A549 treated with CORT108297 at 1 μM for 4 hours (cell line): ENCODE results near the gene SPATA20. TPM values are rescaled to one million over a fixed set of nuclear protein-coding genes. Genes with fewer than 3 reads are reported as not detected.

Experiments
- total RNA-seq: library from RNA; stranded (reverse); fragments of 200-300 nt; extraction: Qiagen RNA extraction; gene quantifications from 5 replicates; pipeline ENCODE4 v1.2.3, GENCODE V29; 2022

The SPATA20 gene
- total RNA-seq, result 62.3 to 91.7 TPM (median 88.3 TPM) in 5 replicates

DNA sequence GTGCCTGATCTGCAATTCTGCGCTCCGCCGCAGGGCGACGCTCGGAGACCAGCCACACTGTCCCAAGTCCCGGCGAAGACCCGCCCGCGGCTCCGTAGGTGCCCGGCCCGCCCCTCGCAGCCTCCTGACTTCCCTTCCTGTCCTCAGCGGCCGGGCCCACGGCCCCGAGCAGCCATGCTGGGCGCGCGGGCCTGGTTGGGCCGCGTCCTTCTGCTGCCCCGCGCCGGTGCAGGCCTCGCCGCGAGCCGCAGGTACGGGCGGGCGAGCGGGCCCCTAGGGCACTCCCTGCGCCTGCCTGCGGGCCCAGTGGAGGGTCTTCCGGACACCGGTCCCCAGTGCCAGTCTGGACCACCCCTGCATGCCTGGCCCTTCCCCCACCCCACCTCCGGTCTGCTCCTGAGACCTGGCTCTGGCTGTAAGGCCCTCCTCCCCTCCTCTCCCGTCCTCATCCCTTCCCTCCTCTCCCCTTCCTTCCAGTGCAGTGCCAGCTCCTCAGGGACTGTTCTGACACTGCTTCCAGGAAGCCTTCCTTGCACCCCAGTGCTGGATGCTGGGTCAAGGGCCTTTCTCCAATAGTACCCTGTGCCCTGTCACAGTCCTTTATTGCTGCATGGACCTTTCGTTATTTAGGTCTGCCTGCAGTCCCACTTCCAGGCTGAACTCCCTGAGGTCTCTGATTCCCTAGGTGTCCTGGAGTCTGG is at the start of gene SPATA20:
Gene SPATA20, plus strand, starts transcription at position 140 of the 701 bp plus-strand sequence. Its CDS starts 35 bp downstream, at position 175.

DNA sequence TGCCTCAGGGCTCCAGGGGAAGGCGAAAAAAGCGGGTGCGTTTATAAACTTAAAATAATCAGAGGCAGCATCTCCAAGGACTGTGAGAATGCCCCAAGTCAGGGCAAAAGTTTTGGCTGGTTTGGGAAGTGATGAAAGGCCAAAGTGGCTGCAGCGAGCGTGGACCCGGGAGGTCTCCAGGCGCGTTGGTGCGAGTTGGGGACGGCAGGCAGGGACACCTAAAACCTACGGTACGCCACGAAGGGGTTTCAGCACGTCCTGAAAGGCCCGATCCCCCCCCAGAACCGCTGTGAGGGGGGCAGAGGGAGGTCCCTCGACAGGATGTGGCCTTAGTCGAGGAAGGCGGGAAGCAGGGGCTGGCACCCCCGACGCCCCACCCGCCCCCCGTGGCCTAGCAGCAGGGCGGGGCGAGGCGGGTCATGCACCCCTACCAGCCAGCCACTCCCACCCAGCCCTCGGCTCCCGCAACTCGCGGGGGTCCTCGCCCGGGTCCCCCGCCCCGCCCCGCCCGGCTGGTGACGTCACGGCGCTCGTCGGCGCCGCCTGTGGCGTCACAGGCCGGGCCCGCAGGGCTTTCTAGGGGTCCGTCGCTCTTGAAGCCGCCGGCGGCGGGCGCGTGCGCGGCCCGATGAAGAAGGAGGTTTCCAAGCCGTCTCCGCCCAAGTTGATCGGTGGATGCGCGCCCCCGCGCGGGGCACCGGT is 39.0 kb upstream of the SPATA20 start, which contains the start of gene MYCBPAP:
Gene MYCBPAP, plus strand, starts transcription at position 569 of the 702 bp plus-strand sequence. CDS start 236 bp downstream, outside the sequence.

DNA sequence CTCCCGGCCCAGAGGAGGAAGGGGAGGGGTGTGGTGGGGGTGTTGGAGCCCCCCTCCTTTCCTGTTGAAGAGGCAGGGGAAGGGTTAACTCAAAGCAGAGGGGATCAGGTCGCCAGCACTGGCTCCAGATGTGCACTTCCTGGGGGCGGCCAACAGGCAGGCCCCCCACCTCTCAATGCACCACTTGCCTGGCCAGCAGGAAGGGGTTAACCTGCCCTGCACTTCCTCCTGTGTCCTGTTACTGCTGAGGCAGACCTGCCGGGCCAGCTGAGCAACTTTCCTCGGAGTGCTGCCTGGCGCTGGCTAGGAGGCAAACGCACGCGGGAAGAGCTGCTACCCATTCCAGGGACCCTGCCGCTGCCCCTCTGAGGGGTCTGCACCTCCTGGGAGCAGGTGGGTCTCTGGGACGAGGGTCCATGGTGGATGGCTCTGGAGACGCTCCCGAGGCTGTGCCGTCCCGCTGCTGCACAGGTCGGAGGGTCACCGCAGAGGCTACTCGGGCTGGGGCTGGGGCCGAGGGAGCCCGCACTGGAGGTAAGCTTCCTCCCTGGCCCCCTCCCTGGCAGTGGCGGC is 14.4 kb upstream of the SPATA20 start, which contains the start of gene EPN3:
Gene EPN3, plus strand, starts transcription at position 284 of the 573 bp plus-strand sequence. CDS start 3,822 bp downstream, outside the sequence.

DNA sequence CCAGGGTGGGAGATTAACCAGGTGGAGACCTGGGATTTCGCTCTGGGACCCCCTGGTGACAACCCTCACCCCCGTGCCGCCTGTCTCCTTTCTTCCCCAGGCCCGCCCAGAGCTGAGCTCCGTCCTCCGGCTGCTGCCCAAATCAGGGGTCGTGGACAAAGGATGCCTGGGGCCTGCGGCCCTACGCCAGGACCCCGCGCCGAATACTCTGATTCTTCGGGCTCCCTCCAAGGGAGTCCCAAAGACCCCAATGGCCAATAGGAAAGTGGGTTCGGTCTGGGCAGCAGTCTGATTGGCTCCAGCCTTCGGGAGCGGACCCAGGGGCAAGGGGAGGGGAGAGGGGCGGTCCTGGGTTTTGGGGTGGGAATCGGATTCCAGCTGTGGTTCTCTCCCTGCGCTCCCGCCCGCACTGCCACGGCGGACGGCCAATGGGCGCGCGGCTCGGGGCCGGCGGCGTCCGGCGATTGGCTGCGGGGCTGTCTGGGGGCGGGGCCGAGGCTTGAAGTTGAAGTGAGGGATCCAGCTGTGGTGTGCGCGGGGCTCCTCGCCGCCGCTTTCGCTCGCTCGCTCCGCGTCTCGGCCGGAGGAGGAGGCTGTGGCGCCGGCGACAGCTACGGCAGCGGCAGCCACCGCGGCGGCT is 13.3 kb downstream of the SPATA20 start, which contains the start of gene CACNA1G:
Gene CACNA1G, plus strand, starts transcription at position 531 of the 640 bp plus-strand sequence. CDS start 745 bp downstream, outside the sequence.

Other genes with a start within 250 kb of the SPATA20 start
- 19.2 to 29.2 TPM (median 22.3 TPM) in 5 replicates for gene XYLT2, start 201.0 kb upstream of the SPATA20 start, total RNA-seq
- gene MRPL27, start 174.0 kb upstream of the SPATA20 start, total RNA-seq, result 141 to 162 TPM (median 151 TPM) in 5 replicates
- gene EME1, start 173.9 kb upstream of the SPATA20 start, total RNA-seq, result 14.9 to 16.1 TPM (median 15.6 TPM) in 5 replicates
- gene LRRC59, start 149.7 kb upstream of the SPATA20 start, total RNA-seq, result 228 to 234 TPM (median 229 TPM) in 5 replicates
- 10.1 to 14.8 TPM (median 13.8 TPM) in 5 replicates for gene ACSF2, start 121.0 kb upstream of the SPATA20 start, total RNA-seq
- gene CHAD, start 78.3 kb upstream of the SPATA20 start, total RNA-seq, result not detected in 5 replicates
- 29.2 to 39.8 TPM (median 35.9 TPM) in 5 replicates for gene RSAD1, start 68.3 kb upstream of the SPATA20 start, total RNA-seq
- gene MYCBPAP, start 38.7 kb upstream of the SPATA20 start, total RNA-seq, result 0.53 to 1.0 TPM (median 0.69 TPM) in 5 replicates
- gene EPN3, start 14.4 kb upstream of the SPATA20 start, total RNA-seq, result 0.09 to 0.32 TPM (median 0.21 TPM) in 5 replicates
- 2.9 to 4.7 TPM (median 4.4 TPM) in 5 replicates for gene CACNA1G, start 13.5 kb downstream of the SPATA20 start, total RNA-seq
- 118 to 153 TPM (median 145 TPM) in 5 replicates for gene ABCC3, start 87.7 kb downstream of the SPATA20 start, total RNA-seq
- 44.1 to 49.4 TPM (median 46.6 TPM) in 5 replicates for gene ANKRD40, start 160.7 kb downstream of the SPATA20 start, total RNA-seq
- 62.9 to 117 TPM (median 86.6 TPM) in 5 replicates for gene LUC7L3, start 172.4 kb downstream of the SPATA20 start, total RNA-seq
- not detected in 5 replicates for gene ANKRD40CL, start 220.3 kb downstream of the SPATA20 start, total RNA-seq